Stimulated activated CD8-positive, alpha-beta memory T cell treated with anti-CD3 and anti-CD28 coated beads, Interleukin-15, amount 100 ng/mL, for 1 hour (primary cell): ENCODE measurements around the gene NQO2.
"Not testable (repeated sequence)": the region's sequence is repeated elsewhere in the genome, so short reads cannot be mapped to it uniquely, and the experiment has no call there.

Experiments used
- DNase-seq: peaks from one replicate; pipeline ENCODE4 v3.0.0-alpha.2; 2020; ENCODE audit warnings: low read depth

Gene NQO2

GRCh38 chr6:3037638-3038365, 38.1 kb downstream of the NQO2 start:
- no peak for DNase-seq

GRCh38 chr6:3039384-3039783, 39.7 kb downstream of the NQO2 start:
- no peak for DNase-seq

GRCh38 chr6:3041147-3041546, 41.5 kb downstream of the NQO2 start:
- no peak for DNase-seq

GRCh38 chr6:3041606-3042005, 41.9 kb downstream of the NQO2 start:
- no peak for DNase-seq

DNA sequence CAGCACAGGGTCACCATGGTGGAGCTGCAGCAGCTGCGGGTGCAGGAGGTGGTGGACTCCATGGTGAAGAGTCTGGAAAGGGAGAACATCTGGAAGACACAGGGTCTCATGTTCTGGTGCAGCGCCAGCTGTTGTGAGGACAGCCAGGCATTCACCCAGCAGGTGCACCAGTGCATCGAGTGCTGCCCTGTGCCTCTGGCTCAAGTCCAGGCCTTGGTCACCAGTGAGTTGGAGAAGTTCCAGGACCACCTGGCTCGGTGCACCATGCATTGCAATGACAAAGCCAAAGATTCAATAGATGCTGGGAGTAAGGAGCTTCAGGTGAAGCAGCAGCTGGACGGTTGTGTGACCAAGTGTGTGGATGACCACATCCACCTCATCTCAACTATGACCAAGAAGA, 45.7 kb downstream of the NQO2 start:
- DNase-seq: no peak

GRCh38 chr6:3045777-3046176, 46.1 kb downstream of the NQO2 start:
- no peak for DNase-seq

DNA sequence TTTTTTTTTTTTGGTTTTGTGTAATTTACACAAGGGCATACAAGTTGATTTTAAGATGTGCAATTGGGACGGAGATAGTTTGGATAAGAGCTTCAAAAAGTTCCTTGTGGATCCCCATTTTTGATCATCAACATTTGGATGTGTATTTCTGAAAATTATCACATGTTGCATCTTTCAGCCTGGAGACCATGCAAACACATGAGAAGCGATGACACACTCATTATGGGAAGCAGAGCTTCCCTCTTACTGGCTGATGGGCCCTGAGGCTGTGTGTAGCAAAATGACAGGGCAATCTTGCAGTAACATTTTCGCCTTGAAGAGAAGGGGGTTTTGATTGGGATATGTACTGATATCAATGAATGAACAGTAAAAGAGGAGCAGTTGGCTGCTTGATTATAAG, 46.6 kb downstream of the NQO2 start:
- DNase-seq: no peak

- not testable (repeated sequence) for DNase-seq
Measured at GRCh38 chr6:3048009-3048408, 48.3 kb downstream of the NQO2 start.

DNA sequence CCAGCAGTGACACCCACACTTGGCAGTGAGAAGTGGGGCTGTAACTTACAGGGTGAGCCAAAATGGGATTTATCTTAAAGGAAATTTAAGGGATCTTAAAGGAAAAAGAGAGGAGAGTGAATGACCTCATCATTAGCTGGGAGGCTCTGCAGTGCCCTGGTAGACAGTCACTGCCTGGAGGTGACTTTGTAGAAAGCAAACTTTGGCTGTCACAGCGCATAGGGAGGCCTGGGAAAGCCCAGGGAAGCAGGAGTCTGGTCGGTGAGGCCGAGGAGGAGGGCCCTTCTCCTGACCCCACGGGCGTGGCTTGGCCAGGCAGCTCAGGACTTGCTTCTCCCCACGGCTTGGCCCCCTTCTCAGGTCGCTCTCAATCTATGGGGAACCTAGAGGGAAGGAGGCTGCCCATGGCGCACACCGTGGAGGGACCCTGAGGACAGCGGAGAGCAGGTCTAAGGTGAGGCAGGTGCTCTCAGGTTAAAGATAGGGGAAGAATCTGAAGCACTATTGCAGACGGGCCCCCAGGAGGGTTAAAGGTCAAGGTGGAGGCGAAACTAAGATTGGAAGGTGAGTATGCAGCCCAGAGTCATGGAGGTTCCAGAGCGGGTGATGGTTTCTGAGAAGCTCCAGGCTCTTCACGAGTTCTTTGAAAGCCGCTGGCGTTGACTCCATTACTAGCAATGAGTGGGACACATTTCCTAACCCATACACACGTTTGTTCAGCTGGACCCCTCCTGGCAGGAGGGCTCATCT, 53.0 kb downstream of the NQO2 start:
- no peak for DNase-seq

- DNase-seq: no peak
Measured at GRCh38 chr6:3053231-3053508, 53.5 kb downstream of the NQO2 start.

- DNase-seq: not testable (repeated sequence)
Measured at GRCh38 chr6:3054229-3055157, 54.8 kb downstream of the NQO2 start.

DNA sequence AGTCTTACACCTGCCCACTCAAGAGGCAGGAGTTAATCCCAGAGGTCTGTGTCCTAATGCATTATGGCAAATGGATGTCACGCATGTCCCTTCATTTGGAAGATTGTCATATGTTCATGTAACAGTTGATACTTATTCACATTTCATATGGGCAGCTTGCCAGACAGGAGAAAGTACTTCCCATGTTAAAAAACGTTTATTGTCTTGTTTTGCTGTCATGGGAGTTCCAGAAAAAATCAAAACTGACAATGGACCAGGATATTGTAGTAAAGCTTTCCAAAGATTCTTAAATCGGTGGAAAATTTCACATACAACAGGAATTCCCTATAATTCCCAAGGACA, 55.4 kb downstream of the NQO2 start:
- not testable (repeated sequence) for DNase-seq

- DNase-seq: no peak
Measured at GRCh38 chr6:3057063-3057770, 57.5 kb downstream of the NQO2 start.

- DNase-seq: no peak
Measured at GRCh38 chr6:3058957-3059356, 59.3 kb downstream of the NQO2 start.

DNA sequence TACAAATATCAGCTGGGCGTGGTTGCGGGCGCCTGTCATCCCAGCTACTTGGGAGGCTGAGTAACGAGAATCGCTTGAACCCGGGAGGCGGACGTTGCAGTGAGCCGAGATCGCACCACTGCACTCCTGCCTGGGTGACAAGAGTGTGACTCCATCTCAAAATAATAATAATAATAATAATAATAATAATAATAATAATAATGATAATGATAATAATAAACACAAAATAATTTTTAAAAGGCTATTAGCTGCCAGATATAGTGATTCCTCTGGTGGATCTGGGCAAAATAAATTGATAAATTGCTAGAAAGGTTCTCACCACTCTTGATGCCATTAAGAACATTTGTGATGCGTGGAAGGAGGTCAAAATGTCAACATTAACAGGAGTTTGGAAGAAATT, 60.4 kb downstream of the NQO2 start:
- not testable (repeated sequence) for DNase-seq

GRCh38 chr6:3061501-3061941, 61.8 kb downstream of the NQO2 start:
- no peak for DNase-seq

DNA sequence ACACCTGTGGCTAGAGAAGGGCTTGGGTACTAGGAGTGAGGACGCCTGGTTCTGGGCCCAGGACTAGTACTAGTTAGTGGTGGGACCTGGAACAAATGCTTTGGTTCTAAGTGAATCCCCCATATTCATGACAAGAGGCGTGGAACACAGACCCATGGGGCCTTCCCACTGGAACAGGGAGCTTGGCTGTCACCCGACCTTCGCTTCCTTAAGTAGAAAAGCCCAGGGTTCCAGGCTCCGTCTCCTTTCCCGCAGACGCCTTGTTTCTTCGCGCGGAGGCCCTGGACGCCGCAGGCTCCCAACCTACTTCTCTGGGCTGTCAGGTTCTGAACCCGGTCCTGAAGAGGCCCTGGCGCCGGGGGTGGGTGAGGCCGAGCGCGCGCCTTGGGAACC, 63.6 kb downstream of the NQO2 start:
- DNase-seq: not testable (repeated sequence)

- peak; percentile 83 for DNase-seq
Measured at GRCh38 chr6:3063733-3064700, 64.3 kb downstream of the NQO2 start.

GRCh38 chr6:3068329-3069214, 68.9 kb downstream of the NQO2 start, which contains the start of gene RIPK1:
Gene RIPK1 (plus strand): TSS chr6:3068494. CDS start chr6:3076824, 8,330 bp downstream.
- DNase-seq: peak; percentile 88
